ENCODE measurements around the gene GPR75. TPM values are rescaled to one million over a fixed set of nuclear protein-coding genes. Genes with fewer than 3 reads are reported as not detected.
"Not testable (repeated sequence)": the region's sequence is repeated elsewhere in the genome, so short reads cannot be mapped to it uniquely, and the experiment has no call there.

Gene GPR75
- total RNA-seq, 1 donor from 2014 or later = 0.21 TPM

DNA sequence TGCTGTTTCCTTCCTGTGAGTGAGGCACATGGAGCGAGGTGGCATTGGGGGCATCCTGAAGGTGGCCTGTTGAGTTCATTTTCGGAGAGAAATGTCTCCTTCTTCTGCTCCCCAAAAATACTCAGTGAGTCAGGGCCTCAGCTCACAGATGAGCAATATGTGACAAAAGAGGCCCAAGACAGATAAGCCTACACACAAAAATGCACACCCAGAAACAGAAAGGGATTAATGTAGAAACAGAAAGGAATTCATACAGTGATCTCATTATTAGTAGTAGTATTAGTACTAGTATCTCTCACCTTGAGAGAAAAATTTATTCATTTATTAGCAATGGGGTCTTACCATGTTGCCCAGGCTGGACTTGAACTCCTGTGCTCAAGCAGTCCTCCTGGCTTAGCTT lies 5.1 kb downstream of the GPR75 start:
- Histone ChIP-seq H3K4me1 (peaks cover 0 to 3% of the 10 kb centered on the region in 2 donors), H3K9me3 (no peaks in the 10 kb centered on the region), H3K27me3 (no peaks in the 10 kb centered on the region), H3K4me3 (no peak overlapping the region), H3K36me3 (peaks cover 5 to 10% of the 10 kb centered on the region in 2 donors), H3K27ac (no peak overlapping the region)
- intact Hi-C loops (cut with DNase I) = no loop called here
- no peak for DNase-seq (ENCODE audit: low spot score in 2 of 2)
- TF ChIP-seq, protein P1, sequence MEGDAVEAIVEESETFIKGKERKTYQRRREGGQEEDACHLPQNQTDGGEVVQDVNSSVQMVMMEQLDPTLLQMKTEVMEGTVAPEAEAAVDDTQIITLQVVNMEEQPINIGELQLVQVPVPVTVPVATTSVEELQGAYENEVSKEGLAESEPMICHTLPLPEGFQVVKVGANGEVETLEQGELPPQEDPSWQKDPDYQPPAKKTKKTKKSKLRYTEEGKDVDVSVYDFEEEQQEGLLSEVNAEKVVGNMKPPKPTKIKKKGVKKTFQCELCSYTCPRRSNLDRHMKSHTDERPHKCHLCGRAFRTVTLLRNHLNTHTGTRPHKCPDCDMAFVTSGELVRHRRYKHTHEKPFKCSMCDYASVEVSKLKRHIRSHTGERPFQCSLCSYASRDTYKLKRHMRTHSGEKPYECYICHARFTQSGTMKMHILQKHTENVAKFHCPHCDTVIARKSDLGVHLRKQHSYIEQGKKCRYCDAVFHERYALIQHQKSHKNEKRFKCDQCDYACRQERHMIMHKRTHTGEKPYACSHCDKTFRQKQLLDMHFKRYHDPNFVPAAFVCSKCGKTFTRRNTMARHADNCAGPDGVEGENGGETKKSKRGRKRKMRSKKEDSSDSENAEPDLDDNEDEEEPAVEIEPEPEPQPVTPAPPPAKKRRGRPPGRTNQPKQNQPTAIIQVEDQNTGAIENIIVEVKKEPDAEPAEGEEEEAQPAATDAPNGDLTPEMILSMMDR (IDR thresholded peaks at IDR 0.05) = no peak

DNA sequence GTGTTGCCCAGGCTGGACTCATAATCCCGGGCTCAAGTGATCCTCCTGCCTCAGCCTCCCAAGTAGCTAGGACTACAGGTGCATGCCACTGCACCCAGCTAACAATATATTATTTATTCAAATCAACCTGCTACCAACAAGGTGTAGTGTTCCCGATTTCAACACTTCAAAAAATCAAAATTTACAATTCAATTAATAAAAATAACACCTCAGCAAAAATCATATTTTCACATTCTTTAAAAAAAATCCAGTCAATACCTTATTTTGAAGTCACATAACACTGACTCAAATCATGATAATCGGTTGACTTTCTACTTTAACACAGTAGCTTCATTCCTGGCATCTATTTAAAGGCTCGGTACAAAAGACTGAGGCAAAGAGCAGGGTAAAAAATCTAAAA lies 7.2 kb downstream of the GPR75 start:
- DNase-seq (ENCODE audit: low spot score in 2 of 2) = no peak
- Histone ChIP-seq H3K4me1 (no peaks in the 10 kb centered on the region), H3K27me3 (no peaks in the 10 kb centered on the region), H3K4me3 (no peak overlapping the region), H3K27ac (no peak overlapping the region), H3K9me3 (no peaks in the 10 kb centered on the region), H3K36me3 (peaks cover 9 to 10% of the 10 kb centered on the region in 2 donors)
- TF ChIP-seq, protein P1 (IDR thresholded peaks at IDR 0.05) = no peak
- intact Hi-C loops (cut with DNase I) = no loop called here

DNA sequence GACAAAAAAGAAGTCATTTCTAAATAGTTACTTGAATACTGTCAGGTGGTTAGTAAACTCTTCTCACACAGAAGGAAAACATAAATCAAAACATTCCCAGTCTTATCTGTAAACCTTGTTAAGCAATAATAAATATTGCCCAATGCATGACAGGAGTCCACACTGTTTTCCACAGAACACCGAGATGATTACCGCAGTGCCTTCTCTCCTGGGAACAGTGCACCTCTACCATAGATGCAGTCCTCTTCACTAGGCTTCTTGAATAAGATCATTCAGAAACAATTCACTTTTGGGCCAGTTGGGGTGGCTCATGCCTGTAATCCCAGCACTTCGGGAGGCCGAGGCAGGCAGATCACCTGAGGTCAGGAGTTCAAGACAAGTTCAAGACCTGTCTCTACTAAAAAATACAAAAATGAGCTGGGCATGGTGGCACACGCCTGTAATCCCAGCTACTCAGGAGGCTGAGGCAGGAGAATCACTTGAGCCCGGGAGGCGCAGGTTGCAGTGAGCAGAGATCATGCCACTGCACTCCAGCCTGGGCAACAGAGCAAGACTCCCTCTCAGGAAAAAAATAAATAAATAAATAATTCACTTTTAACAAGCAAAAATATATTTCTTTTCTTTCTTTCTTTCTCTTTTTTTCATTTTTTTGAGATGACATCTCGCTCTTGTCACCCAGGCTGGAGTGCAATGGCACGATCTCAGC lies 8.6 kb downstream of the GPR75 start:
- intact Hi-C loops (cut with DNase I); H3K27me3 ChIP-seq; H3K27ac ChIP-seq; H3K4me1 ChIP-seq; H3K4me3 ChIP-seq; H3K9me3 ChIP-seq; DNase-seq (ENCODE audit: low spot score in 2 of 2): not testable (repeated sequence)
- peaks cover 9 to 10% of the 10 kb centered on the region in 2 donors for H3K36me3 ChIP-seq

DNA sequence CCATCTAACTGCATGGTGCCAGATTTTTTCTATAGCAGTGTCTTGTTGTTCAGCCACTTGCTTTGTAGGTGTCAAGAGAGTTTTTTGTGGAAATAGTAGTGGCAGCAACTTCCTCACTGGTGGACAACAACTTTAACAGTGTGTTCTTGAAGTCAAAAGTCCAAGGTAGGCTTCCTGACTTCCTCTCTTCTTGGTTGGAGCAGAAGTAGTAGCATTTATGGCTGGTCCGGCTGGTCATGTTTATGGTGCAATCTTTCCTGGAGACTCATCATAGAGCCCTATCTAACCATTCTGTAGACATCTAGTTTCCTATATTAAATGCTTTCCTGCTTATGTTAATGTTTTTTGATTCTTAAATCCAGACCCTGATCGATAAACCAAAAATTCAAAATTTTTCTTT lies 11.7 kb downstream of the GPR75 start:
- DNase-seq (ENCODE audit: low spot score in 2 of 2) = no peak
- Histone ChIP-seq H3K36me3 (peaks cover 0 to 3% of the 10 kb centered on the region in 2 donors), H3K27me3 (no peaks in the 10 kb centered on the region), H3K4me3 (no peak overlapping the region), H3K27ac (no peak overlapping the region), H3K9me3 (no peaks in the 10 kb centered on the region), H3K4me1 (no peaks in the 10 kb centered on the region)
- TF ChIP-seq, protein P1 (IDR thresholded peaks at IDR 0.05) = no peak
- intact Hi-C loops (cut with DNase I) = no loop called here

DNA sequence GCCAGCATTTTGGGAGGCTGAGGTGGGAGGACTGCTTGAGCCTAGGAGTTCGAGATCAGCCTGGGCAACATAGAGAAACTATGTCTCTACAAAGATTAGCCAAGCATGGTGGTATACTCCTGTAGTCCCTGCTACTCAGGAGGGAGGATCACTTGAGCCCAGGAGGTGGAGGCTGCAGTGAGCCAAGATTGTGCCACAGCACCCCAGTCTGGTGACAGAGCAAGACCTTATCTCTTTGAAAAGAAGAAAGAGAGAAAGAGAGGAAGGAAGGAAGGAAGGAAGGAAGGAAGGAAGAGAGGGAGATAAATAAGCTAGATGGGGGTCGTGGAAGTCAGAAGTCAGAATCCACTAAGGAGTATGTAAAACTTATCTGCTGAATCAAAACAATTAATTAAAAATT lies 16.2 kb downstream of the GPR75 start:
- H3K36me3 ChIP-seq = peaks cover 0 to under 1% of the 10 kb centered on the region in 2 donors
- H3K27ac ChIP-seq = no peak overlapping the region
- TF ChIP-seq, protein P1 (IDR thresholded peaks at IDR 0.05) = no peak
- no peaks in the 10 kb centered on the region for H3K4me1 ChIP-seq
- intact Hi-C loops (cut with DNase I) = no loop called here
- no peaks in the 10 kb centered on the region for H3K9me3 ChIP-seq
- H3K27me3 ChIP-seq = no peaks in the 10 kb centered on the region
- no peak overlapping the region for H3K4me3 ChIP-seq
- DNase-seq (ENCODE audit: low spot score in 2 of 2) = no peak

- Histone ChIP-seq H3K9me3 (no peaks in the 10 kb centered on the region), H3K27me3 (no peaks in the 10 kb centered on the region), H3K4me1 (no peaks in the 10 kb centered on the region), H3K27ac (no peak overlapping the region), H3K36me3 (no peaks in the 10 kb centered on the region), H3K4me3 (no peak overlapping the region)
- DNase-seq (ENCODE audit: low spot score in 2 of 2) = no peak
- intact Hi-C loops (cut with DNase I) = no loop called here
- TF ChIP-seq, protein P1 (IDR thresholded peaks at IDR 0.05) = no peak
These were observed 16.9 kb downstream of the GPR75 start for GRCh38 chr2:53842891-53843290.

GRCh38 chr2:53841651-53842050 lies 18.1 kb downstream of the GPR75 start:
- H3K4me3 ChIP-seq; DNase-seq (ENCODE audit: low spot score in 2 of 2); H3K4me1 ChIP-seq; H3K36me3 ChIP-seq; H3K9me3 ChIP-seq; intact Hi-C loops (cut with DNase I); H3K27me3 ChIP-seq; H3K27ac ChIP-seq: not testable (repeated sequence)
